Peyer's patch (tissue), 4 donors: ENCODE results near the gene PLPP2. TPM values are rescaled to one million over a fixed set of nuclear protein-coding genes. Genes with fewer than 3 reads are reported as not detected.

Experiments used
- DNase-seq, 3 donors: peaks; one replicate each; pipeline ENCODE4 v3.0.0-alpha.2; 2017 to 2019
- H3K27ac ChIP-seq, 4 donors: fragments of 200-600 bp; sonication (generic); one replicate each; pipeline ENCODE4 v1.5.1; 2016 to 2019
- H3K27me3 ChIP-seq, 2 donors: fragments of 200-600 bp; sonication (generic); one replicate each; pipeline ENCODE4 v1.5.1; 2019
- H3K36me3 ChIP-seq, 3 donors: fragments of 200-600 bp; sonication (generic); one replicate each; pipeline ENCODE4 v1.5.1; 2016 to 2019
- H3K4me1 ChIP-seq, 4 donors: fragments of 200-600 bp; sonication (generic); one replicate each; pipeline ENCODE4 v1.5.1; 2016 to 2019
- H3K4me3 ChIP-seq, 4 donors: fragments of 200-600 bp; sonication (generic); 1 replicate in 3 of 4; 2 replicates in 1 of 4; pipeline ENCODE4 v1.5.1; 2016 to 2019; ENCODE audit warnings: mild to moderate bottlenecking in 1 of 4
- H3K9me3 ChIP-seq, 4 donors: fragments of 200-600 bp; sonication (generic); one replicate each; pipeline ENCODE4 v1.5.1; 2016 to 2019; ENCODE audit warnings: mild to moderate bottlenecking in 1 of 4
- CTCF ChIP-seq, 6 experiments: fragments of 450-650 bp in 4 of 6; fragments of 200-600 bp in 2 of 6; sonication (generic) in 1 of 6; IDR thresholded peaks; one replicate each; pipeline ENCODE4 v1.5.1; 2017 to 2019; ENCODE audit warnings: antibody characterized with exemption in 6 of 6, mild to moderate bottlenecking in 3 of 6, moderate library complexity in 1 of 6
- POLR2A ChIP-seq, 2 donors: fragments of 450-650 bp; IDR thresholded peaks; one replicate each; pipeline ENCODE4 v1.5.1; 2017; ENCODE audit warnings: antibody characterized with exemption in 2 of 2, mild to moderate bottlenecking in 2 of 2, moderate library complexity in 2 of 2
- total RNA-seq, 4 donors: library from RNA; depleted of rRNA; stranded (reverse); fragments of >200 nt; gene quantifications; one replicate each; pipeline ENCODE4 v1.1.0, GENCODE V29; 2016

Gene PLPP2
- total RNA-seq, 4 donors from 2014 or later = 42.1 to 260 (median 188) TPM

GRCh38 chr19:277581-278165 lies 13.5 kb downstream of the PLPP2 start:
- no peaks in the 10 kb centered on the region for H3K27me3 ChIP-seq
- peaks cover 0 to 22% (median 0%) of the 10 kb centered on the region in 3 donors for H3K36me3 ChIP-seq
- TF ChIP-seq POLR2A (IDR thresholded peaks at IDR 0.05) (no peak), CTCF (IDR thresholded peaks at IDR 0.05) (no peak)

GRCh38 chr19:277131-277530 lies 14.1 kb downstream of the PLPP2 start:
- Histone ChIP-seq H3K27me3 (no peaks in the 10 kb centered on the region), H3K4me1 (no peaks in the 10 kb centered on the region), H3K9me3 (no peaks in the 10 kb centered on the region), H3K4me3 (no peak overlapping the region), H3K27ac (no peak overlapping the region), H3K36me3 (peaks cover 0 to 19% (median 0%) of the 10 kb centered on the region in 3 donors)
- TF ChIP-seq POLR2A (IDR thresholded peaks at IDR 0.05) = no peak
- TF ChIP-seq CTCF (IDR thresholded peaks at IDR 0.05) = no peak
- DNase-seq = peak in 1 of 3 donors; percentile 36

More at GRCh38 chr19:277581-278165, 13.5 kb downstream of the PLPP2 start:
- Histone ChIP-seq H3K4me1 (no peaks in the 10 kb centered on the region), H3K9me3 (no peaks in the 10 kb centered on the region), H3K27ac (no peak overlapping the region), H3K4me3 (no peak overlapping the region)
- DNase-seq = no peak

GRCh38 chr19:275958-276646 lies 15.1 kb downstream of the PLPP2 start:
- no peak for DNase-seq
- no peaks in the 10 kb centered on the region for H3K27me3 ChIP-seq
- no peaks in the 10 kb centered on the region for H3K4me1 ChIP-seq
- no peaks in the 10 kb centered on the region for H3K9me3 ChIP-seq
- H3K4me3 ChIP-seq = no peak overlapping the region
- no peak overlapping the region for H3K27ac ChIP-seq
- peaks cover 0 to 13% (median 0%) of the 10 kb centered on the region in 3 donors for H3K36me3 ChIP-seq
- TF ChIP-seq CTCF (IDR thresholded peaks at IDR 0.05) (no peak), POLR2A (IDR thresholded peaks at IDR 0.05) (no peak)

- Histone ChIP-seq H3K36me3 (peaks cover 0 to 3% (median 0%) of the 10 kb centered on the region in 3 donors), H3K4me3 (no peak overlapping the region), H3K4me1 (no peaks in the 10 kb centered on the region), H3K27ac (no peak overlapping the region), H3K9me3 (no peaks in the 10 kb centered on the region), H3K27me3 (no peaks in the 10 kb centered on the region)
- DNase-seq = peak in 1 of 3 donors; percentile 36
- TF ChIP-seq POLR2A (IDR thresholded peaks at IDR 0.05) = no peak
- no peak for TF ChIP-seq CTCF (IDR thresholded peaks at IDR 0.05)
Measured at GRCh38 chr19:275000-275399, 16.2 kb downstream of the PLPP2 start.

- no peak for DNase-seq
- Histone ChIP-seq H3K9me3 (no peaks in the 10 kb centered on the region), H3K27ac (no peak overlapping the region), H3K27me3 (no peaks in the 10 kb centered on the region), H3K4me3 (no peak overlapping the region), H3K4me1 (no peaks in the 10 kb centered on the region), H3K36me3 (no peaks in the 10 kb centered on the region)
- TF ChIP-seq CTCF (IDR thresholded peaks at IDR 0.05) (no peak), POLR2A (IDR thresholded peaks at IDR 0.05) (no peak)
Measured at GRCh38 chr19:273393-273792, 17.8 kb downstream of the PLPP2 start.
